ENCODE measurements around the gene DHX34. TPM values are rescaled to one million over a fixed set of nuclear protein-coding genes. Genes with fewer than 3 reads are reported as not detected.

The DHX34 gene
- total and polyA plus RNA-seq, 3 experiments from 2014 or later: 7.7 to 24.5 (median 23.2) TPM

- no peaks in the 10 kb centered on the region for H3K36me3 ChIP-seq (ENCODE audit: insufficient read depth, low read length)
- no peaks in the 10 kb centered on the region for H3K9me3 Mint-ChIP-seq
- peaks cover 4 to 6% (median 5%) of the 10 kb centered on the region in 3 donors for H3K4me1 Mint-ChIP-seq
- peaks cover 2% of the 10 kb centered on the region for H3K27me3 ChIP-seq (ENCODE audit: insufficient read depth, low read length, poor library complexity, severe bottlenecking)
- H3K27ac Mint-ChIP-seq: peak within 1 kb of the TSS in 3 of 8 donors; percentile 47 to 59 (median 54)
- peaks cover 12 to 29% of the 10 kb centered on the region in 2 donors for H3K27me3 Mint-ChIP-seq
- CTCF ChIA-PET: interaction anchor here (1.1 kb wide), 1 partner anchor 77 kb away, joined by 3 read pairs; no protein-coding TSS in a partner anchor
- H3K36me3 Mint-ChIP-seq: no peaks in the 10 kb centered on the region
- H3K9me3 ChIP-seq (ENCODE audit: low read length): no peaks in the 10 kb centered on the region
- no peak for DNase-seq
- POLR2A ChIA-PET: no interaction called here
- peaks cover 6% of the 10 kb centered on the region for H3K4me1 ChIP-seq (ENCODE audit: insufficient read depth, low read length)
- no peak within 1 kb of the TSS for H3K27ac ChIP-seq (ENCODE audit: low read depth, low read length)
- no peak within 1 kb of the TSS for H3K4me3 ChIP-seq (ENCODE audit: low read length)
- no peak within 1 kb of the TSS for H3K4me3 Mint-ChIP-seq
Measured at GRCh38 chr19:47309608-47310007, 39.5 kb upstream of the DHX34 start, which contains the start of gene C5AR1. C5AR1 (plus strand) TSS chr19:47309861; CDS start chr19:47309896, 35 bp downstream.

GRCh38 chr19:47310323-47310722, 38.8 kb upstream of the DHX34 start:
- H3K27me3 ChIP-seq (ENCODE audit: insufficient read depth, low read length, poor library complexity, severe bottlenecking): peaks cover 2% of the 10 kb centered on the region
- H3K36me3 Mint-ChIP-seq: no peaks in the 10 kb centered on the region
- no peak overlapping the region for H3K4me3 ChIP-seq (ENCODE audit: low read length)
- peak overlapping the region in 1 of 8 donors; percentile 47 for H3K27ac Mint-ChIP-seq
- peaks cover 2% of the 10 kb centered on the region in 3 donors for H3K4me1 Mint-ChIP-seq
- ChIA-PET CTCF (no interaction called here), POLR2A (no interaction called here)
- H3K27me3 Mint-ChIP-seq: peaks cover 12 to 29% of the 10 kb centered on the region in 2 donors
- H3K9me3 ChIP-seq (ENCODE audit: low read length): no peaks in the 10 kb centered on the region
- H3K4me1 ChIP-seq (ENCODE audit: insufficient read depth, low read length): peaks cover 2% of the 10 kb centered on the region
- no peak overlapping the region for H3K27ac ChIP-seq (ENCODE audit: low read depth, low read length)
- H3K4me3 Mint-ChIP-seq: no peak overlapping the region
- no peaks in the 10 kb centered on the region for H3K9me3 Mint-ChIP-seq
- H3K36me3 ChIP-seq (ENCODE audit: insufficient read depth, low read length): no peaks in the 10 kb centered on the region
- no peak for DNase-seq

GRCh38 chr19:47310819-47311218, 38.3 kb upstream of the DHX34 start:
- Mint-ChIP-seq H3K9me3 (no peaks in the 10 kb centered on the region), H3K4me1 (no peaks in the 10 kb centered on the region)

GRCh38 chr19:47312366-47313006, 36.6 kb upstream of the DHX34 start:
- no peaks in the 10 kb centered on the region for H3K4me1 Mint-ChIP-seq
- DNase-seq: no peak
- CTCF ChIA-PET: no interaction called here
- peaks cover 6 to 30% of the 10 kb centered on the region in 2 donors for H3K27me3 Mint-ChIP-seq
- Histone ChIP-seq H3K27me3 (ENCODE audit: insufficient read depth, low read length, poor library complexity, severe bottlenecking) (no peaks in the 10 kb centered on the region), H3K9me3 (ENCODE audit: low read length) (no peaks in the 10 kb centered on the region), H3K4me3 (ENCODE audit: low read length) (no peak overlapping the region), H3K36me3 (ENCODE audit: insufficient read depth, low read length) (no peaks in the 10 kb centered on the region), H3K4me1 (ENCODE audit: insufficient read depth, low read length) (no peaks in the 10 kb centered on the region), H3K27ac (ENCODE audit: low read depth, low read length) (no peak overlapping the region)
- no peaks in the 10 kb centered on the region for H3K36me3 Mint-ChIP-seq
- POLR2A ChIA-PET: no interaction called here
- no peaks in the 10 kb centered on the region for H3K9me3 Mint-ChIP-seq
- H3K4me3 Mint-ChIP-seq: no peak overlapping the region
- H3K27ac Mint-ChIP-seq: no peak overlapping the region

More at GRCh38 chr19:47310819-47311218, 38.3 kb upstream of the DHX34 start:
- Mint-ChIP-seq H3K4me3 (no peak overlapping the region), H3K27ac (no peak overlapping the region), H3K27me3 (peaks cover 12 to 31% of the 10 kb centered on the region in 2 donors), H3K36me3 (no peaks in the 10 kb centered on the region)
- Histone ChIP-seq H3K27me3 (ENCODE audit: insufficient read depth, low read length, poor library complexity, severe bottlenecking) (no peaks in the 10 kb centered on the region), H3K4me1 (ENCODE audit: insufficient read depth, low read length) (no peaks in the 10 kb centered on the region), H3K36me3 (ENCODE audit: insufficient read depth, low read length) (no peaks in the 10 kb centered on the region), H3K9me3 (ENCODE audit: low read length) (no peaks in the 10 kb centered on the region), H3K4me3 (ENCODE audit: low read length) (no peak overlapping the region), H3K27ac (ENCODE audit: low read depth, low read length) (no peak overlapping the region)
- no peak for DNase-seq
- ChIA-PET POLR2A (no interaction called here), CTCF (no interaction called here)

GRCh38 chr19:47313754-47314295, 35.3 kb upstream of the DHX34 start:
- Histone ChIP-seq H3K36me3 (ENCODE audit: insufficient read depth, low read length) (no peaks in the 10 kb centered on the region), H3K27me3 (ENCODE audit: insufficient read depth, low read length, poor library complexity, severe bottlenecking) (no peaks in the 10 kb centered on the region), H3K9me3 (ENCODE audit: low read length) (no peaks in the 10 kb centered on the region), H3K27ac (ENCODE audit: low read depth, low read length) (peak overlapping the region; percentile 39), H3K4me1 (ENCODE audit: insufficient read depth, low read length) (no peaks in the 10 kb centered on the region), H3K4me3 (ENCODE audit: low read length) (no peak overlapping the region)
- POLR2A ChIA-PET: no interaction called here
- Mint-ChIP-seq H3K27ac (peak overlapping the region in 1 of 8 donors; percentile 5), H3K9me3 (no peaks in the 10 kb centered on the region), H3K27me3 (peaks cover 11 to 28% of the 10 kb centered on the region in 2 donors), H3K36me3 (no peaks in the 10 kb centered on the region), H3K4me1 (no peaks in the 10 kb centered on the region), H3K4me3 (no peak overlapping the region)
- DNase-seq: no peak
- CTCF ChIA-PET: no interaction called here

- H3K4me1 ChIP-seq (ENCODE audit: insufficient read depth, low read length): no peaks in the 10 kb centered on the region
- Mint-ChIP-seq H3K4me1 (no peaks in the 10 kb centered on the region), H3K27ac (no peak overlapping the region), H3K27me3 (peaks cover 10 to 36% of the 10 kb centered on the region in 2 donors), H3K4me3 (no peak overlapping the region), H3K9me3 (no peaks in the 10 kb centered on the region), H3K36me3 (no peaks in the 10 kb centered on the region)
- ChIA-PET POLR2A (no interaction called here), CTCF (no interaction called here)
- DNase-seq: no peak
- no peaks in the 10 kb centered on the region for H3K27me3 ChIP-seq (ENCODE audit: insufficient read depth, low read length, poor library complexity, severe bottlenecking)
- no peak overlapping the region for H3K4me3 ChIP-seq (ENCODE audit: low read length)
- H3K9me3 ChIP-seq (ENCODE audit: low read length): no peaks in the 10 kb centered on the region
- no peaks in the 10 kb centered on the region for H3K36me3 ChIP-seq (ENCODE audit: insufficient read depth, low read length)
- peak overlapping the region; percentile 61 for H3K27ac ChIP-seq (ENCODE audit: low read depth, low read length)
Measured at GRCh38 chr19:47315125-47315821, 33.8 kb upstream of the DHX34 start.

GRCh38 chr19:47316513-47316912, 32.6 kb upstream of the DHX34 start:
- peaks cover 13 to 39% of the 10 kb centered on the region in 2 donors for H3K27me3 Mint-ChIP-seq
- no peaks in the 10 kb centered on the region for H3K4me1 Mint-ChIP-seq
- Histone ChIP-seq H3K36me3 (ENCODE audit: insufficient read depth, low read length) (no peaks in the 10 kb centered on the region), H3K27me3 (ENCODE audit: insufficient read depth, low read length, poor library complexity, severe bottlenecking) (no peaks in the 10 kb centered on the region), H3K4me3 (ENCODE audit: low read length) (no peak overlapping the region), H3K9me3 (ENCODE audit: low read length) (no peaks in the 10 kb centered on the region), H3K4me1 (ENCODE audit: insufficient read depth, low read length) (no peaks in the 10 kb centered on the region), H3K27ac (ENCODE audit: low read depth, low read length) (no peak overlapping the region)
- H3K36me3 Mint-ChIP-seq: no peaks in the 10 kb centered on the region
- H3K4me3 Mint-ChIP-seq: no peak overlapping the region
- POLR2A ChIA-PET: no interaction called here
- CTCF ChIA-PET: interaction anchor here (1.2 kb wide), 1 partner anchor 11 kb away, joined by 4 read pairs; no protein-coding TSS in a partner anchor
- H3K27ac Mint-ChIP-seq: no peak overlapping the region
- no peaks in the 10 kb centered on the region for H3K9me3 Mint-ChIP-seq
- DNase-seq: no peak

Data from CD8-positive, alpha-beta memory T cell (primary cell).